PFSK-1 (cell line): ENCODE results near the gene ITGAX. TPM values are rescaled to one million over a fixed set of nuclear protein-coding genes. Genes with fewer than 3 reads are reported as not detected.

Source experiments
- FOXP2 ChIP-seq: optimal IDR thresholded peaks from 2 replicates; pipeline ENCODE3; 2011; ENCODE audit warnings: borderline replicate concordance, control low read depth, inconsistent platforms; ENCODE audit not compliant: insufficient read depth; ENCODE audit errors: extremely low read length, extremely low read depth
- POLR2AphosphoS5 ChIP-seq: IDR thresholded peaks from 2 replicates; pipeline ENCODE4 v1.6.1; 2012; ENCODE audit warnings: low read depth, mild to moderate bottlenecking, control low read depth, low read length, moderate library complexity
- SIN3A ChIP-seq: IDR thresholded peaks from 2 replicates; pipeline ENCODE4 v1.6.1; 2012; ENCODE audit warnings: mild to moderate bottlenecking, low read length, moderate library complexity, borderline replicate concordance; ENCODE audit not compliant: insufficient read depth
- TAF1 ChIP-seq: IDR thresholded peaks from 2 replicates; pipeline ENCODE4 v1.6.1; 2012; ENCODE audit warnings: low read length, control low read depth, borderline replicate concordance; ENCODE audit not compliant: insufficient read depth
- polyA plus RNA-seq: library from polyadenylated mRNA; unstranded; fragments of >200 nt; gene quantifications from one replicate; pipeline ENCODE4 v1.2.1, GENCODE V29; 2012; ENCODE audit warnings: low read depth, missing spikeins; ENCODE audit not compliant: insufficient read length
- TF ChIP-seq, protein P1 (sequence below), 2 experiments: IDR thresholded peaks; 2 replicates each; pipeline versions ENCODE4 v1.6.1 to v1.8.0; 2011 to 2012; ENCODE audit warnings: low read depth in 2 of 2, low read length in 2 of 2, control low read depth in 1 of 2, inconsistent platforms in 1 of 2, mild to moderate bottlenecking in 1 of 2, moderate library complexity in 1 of 2; ENCODE audit not compliant: insufficient read depth in 1 of 2

The ITGAX gene
- polyA plus RNA-seq = 0.73 TPM

DNA sequence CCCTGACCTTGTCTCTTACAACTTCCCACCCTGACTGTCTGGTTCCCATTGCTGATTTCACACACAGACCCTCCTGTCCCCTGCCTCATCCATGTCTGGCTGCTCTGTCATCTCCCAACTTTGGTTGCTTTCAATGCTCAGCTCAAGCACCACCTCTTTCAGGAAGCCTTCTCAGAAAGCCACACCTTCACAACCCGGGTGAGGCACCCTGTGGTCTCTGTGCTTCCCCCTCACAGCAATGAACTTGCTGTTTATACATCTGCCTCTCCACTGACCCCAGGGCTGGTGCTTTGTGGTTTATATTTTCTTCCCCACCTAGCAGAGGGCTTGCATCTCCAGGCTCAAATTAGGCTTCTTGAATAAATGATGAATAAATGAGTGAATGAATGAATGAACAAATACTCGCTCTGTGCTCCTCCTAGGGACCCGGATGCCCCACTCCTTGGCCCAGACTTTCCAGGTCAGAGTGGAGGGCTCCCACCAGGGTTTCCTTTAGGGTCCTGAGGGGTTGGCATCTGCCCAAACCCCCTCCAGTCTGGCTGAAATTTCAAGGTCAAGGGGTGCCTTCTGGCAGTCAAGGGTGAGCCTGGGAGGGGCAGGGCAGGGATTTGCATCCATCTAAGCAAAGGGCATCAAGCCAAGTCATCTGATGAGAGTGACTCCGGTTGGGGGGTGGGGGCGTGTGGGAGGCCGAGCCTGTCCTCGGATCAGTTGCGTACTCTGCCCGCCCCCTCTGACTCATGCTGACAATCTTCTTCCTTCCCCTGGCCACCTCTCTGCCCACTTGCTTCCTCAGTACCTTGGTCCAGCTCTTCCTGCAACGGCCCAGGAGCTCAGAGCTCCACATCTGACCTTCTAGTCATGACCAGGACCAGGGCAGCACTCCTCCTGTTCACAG lies at the start of gene ITGAX:
ITGAX (plus strand) TSS at position 783 of the 898 bp plus-strand sequence; CDS start at position 862, 79 bp downstream.
- TF ChIP-seq, protein P1, sequence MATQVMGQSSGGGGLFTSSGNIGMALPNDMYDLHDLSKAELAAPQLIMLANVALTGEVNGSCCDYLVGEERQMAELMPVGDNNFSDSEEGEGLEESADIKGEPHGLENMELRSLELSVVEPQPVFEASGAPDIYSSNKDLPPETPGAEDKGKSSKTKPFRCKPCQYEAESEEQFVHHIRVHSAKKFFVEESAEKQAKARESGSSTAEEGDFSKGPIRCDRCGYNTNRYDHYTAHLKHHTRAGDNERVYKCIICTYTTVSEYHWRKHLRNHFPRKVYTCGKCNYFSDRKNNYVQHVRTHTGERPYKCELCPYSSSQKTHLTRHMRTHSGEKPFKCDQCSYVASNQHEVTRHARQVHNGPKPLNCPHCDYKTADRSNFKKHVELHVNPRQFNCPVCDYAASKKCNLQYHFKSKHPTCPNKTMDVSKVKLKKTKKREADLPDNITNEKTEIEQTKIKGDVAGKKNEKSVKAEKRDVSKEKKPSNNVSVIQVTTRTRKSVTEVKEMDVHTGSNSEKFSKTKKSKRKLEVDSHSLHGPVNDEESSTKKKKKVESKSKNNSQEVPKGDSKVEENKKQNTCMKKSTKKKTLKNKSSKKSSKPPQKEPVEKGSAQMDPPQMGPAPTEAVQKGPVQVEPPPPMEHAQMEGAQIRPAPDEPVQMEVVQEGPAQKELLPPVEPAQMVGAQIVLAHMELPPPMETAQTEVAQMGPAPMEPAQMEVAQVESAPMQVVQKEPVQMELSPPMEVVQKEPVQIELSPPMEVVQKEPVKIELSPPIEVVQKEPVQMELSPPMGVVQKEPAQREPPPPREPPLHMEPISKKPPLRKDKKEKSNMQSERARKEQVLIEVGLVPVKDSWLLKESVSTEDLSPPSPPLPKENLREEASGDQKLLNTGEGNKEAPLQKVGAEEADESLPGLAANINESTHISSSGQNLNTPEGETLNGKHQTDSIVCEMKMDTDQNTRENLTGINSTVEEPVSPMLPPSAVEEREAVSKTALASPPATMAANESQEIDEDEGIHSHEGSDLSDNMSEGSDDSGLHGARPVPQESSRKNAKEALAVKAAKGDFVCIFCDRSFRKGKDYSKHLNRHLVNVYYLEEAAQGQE (IDR thresholded peaks at IDR 0.05; ENCODE audit: insufficient read depth in 1 of 2, low read depth in 2 of 2, low read length in 2 of 2) = no peak
- TF ChIP-seq POLR2AphosphoS5 = no peak
- no peak for TF ChIP-seq SIN3A
- TF ChIP-seq TAF1 = no peak
- TF ChIP-seq FOXP2 = no peak

DNA sequence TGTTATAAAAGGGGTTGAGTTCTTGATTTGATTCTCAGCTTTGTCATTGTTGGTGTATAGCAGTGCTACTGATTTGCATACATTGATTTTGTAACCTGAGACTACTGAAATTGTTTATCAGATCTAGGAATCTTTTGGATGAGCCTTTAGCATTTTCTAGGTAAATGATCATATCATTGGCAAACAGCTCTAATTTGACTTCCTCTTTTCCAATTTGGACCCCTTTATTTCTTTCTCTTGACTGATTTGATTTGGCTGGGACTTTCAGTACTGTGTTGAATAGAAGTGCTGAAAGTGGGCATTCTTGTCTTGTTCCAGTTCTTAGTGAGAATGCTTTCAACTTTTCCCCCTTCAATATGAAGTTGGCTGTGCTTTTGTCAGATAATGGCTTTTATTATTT lies 49.8 kb upstream of the ITGAX start:
- TF ChIP-seq TAF1 (no peak), SIN3A (no peak), POLR2AphosphoS5 (no peak), FOXP2 (no peak)
- TF ChIP-seq, protein P1 (IDR thresholded peaks at IDR 0.05; ENCODE audit: insufficient read depth in 1 of 2, low read depth in 2 of 2, low read length in 2 of 2) = no peak

DNA sequence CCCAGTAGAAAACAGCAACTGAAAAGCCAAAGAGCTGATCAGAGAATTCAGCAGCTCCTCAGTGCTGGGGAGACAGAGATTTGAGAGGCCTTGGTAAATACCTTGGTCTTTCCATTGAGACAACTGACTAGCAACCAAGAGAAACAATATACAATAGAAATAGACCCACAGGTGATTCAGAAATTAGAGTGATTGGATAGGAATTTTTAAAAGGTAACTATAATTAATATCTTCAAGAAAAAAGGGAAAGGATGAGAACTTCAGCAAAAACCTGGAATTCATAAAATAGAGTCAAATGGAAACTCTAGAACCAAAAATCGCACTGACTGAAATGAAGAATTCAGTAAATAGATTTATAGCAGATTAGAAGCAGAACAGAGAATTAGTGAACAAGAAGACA lies 32.5 kb upstream of the ITGAX start:
- TF ChIP-seq SIN3A (no peak), TAF1 (no peak), FOXP2 (no peak), POLR2AphosphoS5 (no peak)
- TF ChIP-seq, protein P1 (IDR thresholded peaks at IDR 0.05; ENCODE audit: insufficient read depth in 1 of 2, low read depth in 2 of 2, low read length in 2 of 2) = no peak

DNA sequence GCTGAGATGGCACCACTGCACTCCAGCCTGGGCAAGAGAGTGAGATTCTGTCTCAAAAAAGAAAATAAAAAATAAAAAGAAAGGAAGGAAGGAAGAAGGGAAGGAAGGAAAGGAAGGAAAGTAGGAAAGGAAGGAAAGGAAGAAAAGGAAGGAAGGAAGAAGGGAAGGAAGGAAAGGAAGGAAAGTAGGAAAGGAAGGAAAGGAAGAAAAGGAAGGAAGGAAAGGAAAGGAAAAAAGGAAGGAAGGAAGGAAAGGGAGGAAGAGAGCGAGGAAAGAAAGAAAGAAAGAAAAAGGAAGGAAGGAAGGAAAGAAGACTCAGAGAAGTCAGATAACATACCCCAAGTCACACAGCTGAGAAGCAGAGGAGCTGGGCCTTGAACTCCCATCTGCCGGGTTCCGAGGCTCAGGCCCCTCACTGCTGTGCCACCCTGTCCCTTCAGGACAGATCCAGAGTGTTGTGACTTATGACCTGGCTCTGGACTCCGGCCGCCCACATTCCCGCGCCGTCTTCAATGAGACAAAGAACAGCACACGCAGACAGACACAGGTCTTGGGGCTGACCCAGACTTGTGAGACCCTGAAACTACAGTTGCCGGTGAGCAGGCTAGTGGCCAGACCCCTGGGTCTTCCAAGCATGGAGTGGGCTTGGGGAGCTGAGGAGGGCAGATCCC lies 30.9 kb upstream of the ITGAX start:
- TF ChIP-seq TAF1 = no peak
- no peak for TF ChIP-seq SIN3A
- TF ChIP-seq, protein P1 (IDR thresholded peaks at IDR 0.05; ENCODE audit: insufficient read depth in 1 of 2, low read depth in 2 of 2, low read length in 2 of 2) = no peak
- no peak for TF ChIP-seq POLR2AphosphoS5
- TF ChIP-seq FOXP2 = no peak
